Loucy (cell line): ENCODE measurements around the gene SMIM11.

ENCODE experiments used
- CTCF ChIP-seq: fragments of 200-600 bp; sonication (generic); conservative IDR thresholded peaks from 2 replicates; pipeline ENCODE4 v1.5.1; 2014; ENCODE audit warnings: mild to moderate bottlenecking, antibody characterized with exemption, low read length
- EZH2phosphoT487 ChIP-seq: fragments of 200-600 bp; IDR thresholded peaks from 2 replicates; pipeline ENCODE4 v1.6.1; 2018; ENCODE audit warnings: antibody characterized with exemption, mild to moderate bottlenecking, moderate library complexity, borderline replicate concordance

GRCh38 chr21:34338226-34338625, 37.1 kb upstream of the SMIM11 start:
- TF ChIP-seq CTCF = no peak
- TF ChIP-seq EZH2phosphoT487 = no peak
